ENCODE results near the gene HOXC11.

DNA sequence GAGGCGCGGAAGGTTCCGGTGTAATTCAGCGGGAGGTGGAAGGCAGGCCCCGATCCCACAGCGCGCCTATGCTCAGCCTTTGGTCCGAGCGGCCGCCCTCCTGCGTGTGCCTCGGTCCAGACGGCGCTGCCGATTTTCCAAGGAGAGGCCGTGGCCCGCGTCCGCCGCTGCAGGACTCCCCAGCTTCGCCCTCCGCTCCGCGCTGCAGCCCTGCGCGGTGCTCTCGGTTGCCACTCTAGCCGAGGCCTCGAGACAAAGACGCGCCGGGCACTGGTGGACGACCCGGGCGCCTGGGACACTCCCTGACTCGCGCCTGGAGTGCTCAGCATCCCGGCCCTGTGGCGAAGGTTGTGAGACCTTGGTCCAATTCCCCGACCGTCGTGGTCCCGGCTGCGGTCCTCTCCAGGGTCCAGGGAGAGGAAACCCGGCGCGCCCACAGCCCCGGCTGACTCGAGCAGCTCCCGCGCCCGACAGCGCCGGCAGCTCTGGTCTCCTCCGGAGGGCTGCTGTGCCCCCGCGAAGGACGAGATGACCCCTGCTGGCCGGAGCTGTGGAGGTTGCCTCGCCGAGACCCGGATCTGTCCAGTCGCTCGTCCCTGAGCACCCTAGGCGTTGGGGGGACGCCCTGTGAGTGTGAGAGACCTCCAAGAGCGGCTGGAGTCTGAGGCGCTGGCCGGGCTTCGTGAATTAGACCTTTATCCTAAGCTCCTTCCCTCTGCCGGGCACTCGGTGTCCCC, 11.7 kb upstream of the HOXC11 start:
- TF ChIP-seq, protein P1, sequence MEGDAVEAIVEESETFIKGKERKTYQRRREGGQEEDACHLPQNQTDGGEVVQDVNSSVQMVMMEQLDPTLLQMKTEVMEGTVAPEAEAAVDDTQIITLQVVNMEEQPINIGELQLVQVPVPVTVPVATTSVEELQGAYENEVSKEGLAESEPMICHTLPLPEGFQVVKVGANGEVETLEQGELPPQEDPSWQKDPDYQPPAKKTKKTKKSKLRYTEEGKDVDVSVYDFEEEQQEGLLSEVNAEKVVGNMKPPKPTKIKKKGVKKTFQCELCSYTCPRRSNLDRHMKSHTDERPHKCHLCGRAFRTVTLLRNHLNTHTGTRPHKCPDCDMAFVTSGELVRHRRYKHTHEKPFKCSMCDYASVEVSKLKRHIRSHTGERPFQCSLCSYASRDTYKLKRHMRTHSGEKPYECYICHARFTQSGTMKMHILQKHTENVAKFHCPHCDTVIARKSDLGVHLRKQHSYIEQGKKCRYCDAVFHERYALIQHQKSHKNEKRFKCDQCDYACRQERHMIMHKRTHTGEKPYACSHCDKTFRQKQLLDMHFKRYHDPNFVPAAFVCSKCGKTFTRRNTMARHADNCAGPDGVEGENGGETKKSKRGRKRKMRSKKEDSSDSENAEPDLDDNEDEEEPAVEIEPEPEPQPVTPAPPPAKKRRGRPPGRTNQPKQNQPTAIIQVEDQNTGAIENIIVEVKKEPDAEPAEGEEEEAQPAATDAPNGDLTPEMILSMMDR (IDR thresholded peaks at IDR 0.05) = peak; percentile 36
- peak; percentile 99 for TF ChIP-seq EZH2 (IDR thresholded peaks at IDR 0.05)

Measured in neural progenitor cell (in vitro differentiated cells).